ENCODE data around the gene FCGBP.
"Not testable (repeated sequence)": the region's sequence is repeated elsewhere in the genome, so short reads cannot be mapped to it uniquely, and the experiment has no call there.

The FCGBP gene

DNA sequence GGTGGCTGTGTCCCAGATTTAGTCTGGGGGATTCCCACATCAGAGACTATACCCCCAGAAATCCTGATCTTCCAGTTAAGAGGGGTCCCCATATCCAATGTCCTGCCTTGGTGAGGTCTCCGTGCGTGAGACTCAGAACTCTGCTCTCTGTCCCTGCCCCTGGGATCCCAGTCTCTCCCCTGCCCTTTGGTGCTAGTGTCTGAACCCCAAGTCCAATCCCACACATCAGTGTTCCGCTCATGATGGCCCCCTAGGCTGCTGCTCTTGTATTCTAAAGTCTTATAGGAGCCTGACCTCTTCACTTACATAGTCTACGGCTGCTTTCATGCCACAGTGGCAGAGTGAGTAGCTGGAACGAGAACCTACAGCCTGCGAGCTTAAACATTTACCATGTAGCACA is 35.6 kb downstream of the FCGBP start:
- DNase-seq; H3K4me1 ChIP-seq (ENCODE audit: control extremely low read depth in 1 of 4, control insufficient read depth in 4 of 4, insufficient read depth in 4 of 4, low read length in 3 of 4); H3K4me3 ChIP-seq (ENCODE audit: control insufficient read depth in 1 of 7, extremely low read depth in 1 of 7, insufficient read depth in 4 of 7, low read depth in 2 of 7, low read length in 6 of 7); H3K27ac ChIP-seq (ENCODE audit: insufficient read depth in 1 of 2, low read depth in 1 of 2, low read length in 2 of 2, poor library complexity in 1 of 2, severe bottlenecking in 2 of 2); H3K36me3 ChIP-seq (ENCODE audit: control insufficient read depth in 4 of 4, insufficient read depth in 4 of 4, low read length in 3 of 4); POLR2A ChIA-PET; H3K9me3 ChIP-seq (ENCODE audit: control extremely low read depth in 1 of 5, control insufficient read depth in 4 of 5, insufficient read depth in 2 of 5, low read depth in 1 of 5, low read length in 4 of 5); CTCF ChIA-PET; H3K27me3 ChIP-seq (replicated peaks in 2 of 5; ENCODE audit: control insufficient read depth in 4 of 5, insufficient read depth in 5 of 5, low read length in 4 of 5): not testable (repeated sequence)
- 80% methylated on average over 1 of the region's 6 CpGs for WGBS (ENCODE audit: insufficient coverage)

DNA sequence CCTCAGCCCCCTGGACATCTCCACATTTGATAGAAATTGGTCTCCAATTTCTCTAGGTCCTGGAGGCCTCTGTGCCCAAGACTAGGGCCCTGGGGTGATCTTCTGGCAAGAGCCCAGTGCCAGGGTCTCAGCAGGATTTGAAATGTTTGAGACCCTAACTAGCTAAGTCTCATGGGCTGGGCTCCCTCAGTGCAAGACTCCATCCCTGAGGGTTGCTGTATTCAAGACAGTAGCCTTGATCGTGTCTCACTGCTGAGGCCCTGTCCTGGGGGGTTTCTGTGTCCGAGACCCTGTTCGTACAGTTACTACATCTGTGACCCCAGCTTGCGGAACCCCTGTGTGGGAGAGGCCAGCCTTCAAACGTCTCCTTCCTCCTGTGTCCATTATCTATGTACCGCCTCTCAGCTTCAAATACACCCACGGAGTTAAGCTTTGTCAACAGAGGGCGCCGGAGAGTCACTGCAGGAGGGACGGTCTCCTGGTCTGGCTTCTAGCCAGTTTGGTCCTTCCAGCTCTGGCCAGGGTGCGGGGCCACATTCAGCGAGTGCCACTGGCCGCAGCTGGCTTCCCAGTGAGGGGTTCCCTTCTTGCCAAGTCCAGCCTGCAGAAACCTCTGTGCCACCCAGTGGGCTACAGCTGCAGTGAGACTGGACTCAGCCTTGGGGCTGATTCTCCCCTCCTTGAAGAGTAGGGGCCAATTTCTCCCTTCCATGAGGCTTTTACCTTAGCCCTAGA is 36.8 kb downstream of the FCGBP start:
- CTCF ChIA-PET; H3K27ac ChIP-seq (ENCODE audit: insufficient read depth in 1 of 2, low read depth in 1 of 2, low read length in 2 of 2, poor library complexity in 1 of 2, severe bottlenecking in 2 of 2); H3K4me1 ChIP-seq (ENCODE audit: control extremely low read depth in 1 of 4, control insufficient read depth in 4 of 4, insufficient read depth in 4 of 4, low read length in 3 of 4); H3K9me3 ChIP-seq (ENCODE audit: control extremely low read depth in 1 of 5, control insufficient read depth in 4 of 5, insufficient read depth in 2 of 5, low read depth in 1 of 5, low read length in 4 of 5); H3K36me3 ChIP-seq (ENCODE audit: control insufficient read depth in 4 of 4, insufficient read depth in 4 of 4, low read length in 3 of 4); H3K4me3 ChIP-seq (ENCODE audit: control insufficient read depth in 1 of 7, extremely low read depth in 1 of 7, insufficient read depth in 4 of 7, low read depth in 2 of 7, low read length in 6 of 7); POLR2A ChIA-PET: not testable (repeated sequence)
- 0% methylated on average over 4 of the region's 13 CpGs for WGBS (ENCODE audit: insufficient coverage)
- peak in 2 of 3 donors; percentile 33 to 37 for DNase-seq
- H3K27me3 ChIP-seq (replicated peaks in 2 of 5; ENCODE audit: control insufficient read depth in 4 of 5, insufficient read depth in 5 of 5, low read length in 4 of 5), result peaks cover 0 to 11% (median 0%) of the 10 kb centered on the region in 5 experiments

DNA sequence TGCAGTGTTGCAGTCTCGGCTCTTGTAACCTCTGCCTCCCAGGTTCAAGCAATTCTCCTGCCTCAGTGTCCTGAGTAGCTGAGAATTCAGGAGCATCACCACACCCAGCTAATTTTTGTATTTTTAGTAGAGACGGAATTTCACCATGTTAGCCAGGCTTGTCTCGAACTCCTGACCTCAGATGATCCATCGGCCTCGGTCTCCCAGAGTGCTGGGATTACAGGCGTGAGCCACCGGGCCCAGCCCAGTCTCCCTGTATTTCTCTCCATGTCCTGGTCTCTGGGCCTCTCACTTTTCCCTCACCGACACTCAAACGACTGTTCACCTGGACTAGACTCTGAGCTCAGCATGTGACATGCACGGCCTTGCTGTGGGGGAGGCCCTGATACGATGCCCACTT is 39.3 kb downstream of the FCGBP start:
- H3K4me3 ChIP-seq (ENCODE audit: control insufficient read depth in 1 of 7, extremely low read depth in 1 of 7, insufficient read depth in 4 of 7, low read depth in 2 of 7, low read length in 6 of 7); DNase-seq; H3K9me3 ChIP-seq (ENCODE audit: control extremely low read depth in 1 of 5, control insufficient read depth in 4 of 5, insufficient read depth in 2 of 5, low read depth in 1 of 5, low read length in 4 of 5); POLR2A ChIA-PET; H3K27ac ChIP-seq (ENCODE audit: insufficient read depth in 1 of 2, low read depth in 1 of 2, low read length in 2 of 2, poor library complexity in 1 of 2, severe bottlenecking in 2 of 2); H3K36me3 ChIP-seq (ENCODE audit: control insufficient read depth in 4 of 4, insufficient read depth in 4 of 4, low read length in 3 of 4); H3K4me1 ChIP-seq (ENCODE audit: control extremely low read depth in 1 of 4, control insufficient read depth in 4 of 4, insufficient read depth in 4 of 4, low read length in 3 of 4): not testable (repeated sequence)
- H3K27me3 ChIP-seq (replicated peaks in 2 of 5; ENCODE audit: control insufficient read depth in 4 of 5, insufficient read depth in 5 of 5, low read length in 4 of 5), result peaks cover 0 to 36% (median 2%) of the 10 kb centered on the region in 5 experiments
- WGBS (ENCODE audit: insufficient coverage), result 92% methylated on average over 7 of the region's 11 CpGs
- CTCF ChIA-PET, result interaction anchor here (0.7 kb wide), 1 partner anchor 75 kb away, joined by 3 read pairs; no protein-coding TSS in a partner anchor

DNA sequence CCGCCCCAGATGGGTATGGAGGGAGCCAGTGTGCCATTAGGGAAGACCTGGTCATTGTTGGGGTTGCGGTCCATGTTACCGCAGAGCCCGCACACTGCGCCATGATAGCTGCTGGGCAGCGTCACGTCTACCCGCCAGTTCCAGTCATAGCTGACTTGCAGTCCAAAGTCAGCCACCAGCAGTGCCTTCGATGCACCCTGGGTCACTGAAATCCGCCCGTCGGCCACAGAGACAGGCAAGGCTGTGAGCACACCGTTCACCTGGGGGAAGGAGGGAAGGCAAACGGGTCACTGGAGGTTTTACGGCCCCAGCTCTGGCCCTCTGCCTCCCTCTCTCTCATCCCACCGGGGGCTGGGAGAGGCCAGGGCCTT is 40.2 kb downstream of the FCGBP start:
- POLR2A ChIA-PET; CTCF ChIA-PET; H3K9me3 ChIP-seq (ENCODE audit: control extremely low read depth in 1 of 5, control insufficient read depth in 4 of 5, insufficient read depth in 2 of 5, low read depth in 1 of 5, low read length in 4 of 5); DNase-seq; H3K4me3 ChIP-seq (ENCODE audit: control insufficient read depth in 1 of 7, extremely low read depth in 1 of 7, insufficient read depth in 4 of 7, low read depth in 2 of 7, low read length in 6 of 7); H3K27ac ChIP-seq (ENCODE audit: insufficient read depth in 1 of 2, low read depth in 1 of 2, low read length in 2 of 2, poor library complexity in 1 of 2, severe bottlenecking in 2 of 2); H3K4me1 ChIP-seq (ENCODE audit: control extremely low read depth in 1 of 4, control insufficient read depth in 4 of 4, insufficient read depth in 4 of 4, low read length in 3 of 4); H3K36me3 ChIP-seq (ENCODE audit: control insufficient read depth in 4 of 4, insufficient read depth in 4 of 4, low read length in 3 of 4): not testable (repeated sequence)
- peaks cover 0 to 40% (median 2%) of the 10 kb centered on the region in 5 experiments for H3K27me3 ChIP-seq (replicated peaks in 2 of 5; ENCODE audit: control insufficient read depth in 4 of 5, insufficient read depth in 5 of 5, low read length in 4 of 5)
- WGBS (ENCODE audit: insufficient coverage), result 91% methylated on average over 6 of the region's 16 CpGs

GRCh38 chr19:39893366-39894235 is 40.8 kb downstream of the FCGBP start:
- peak; percentile 40 to 67 (median 61) for DNase-seq
- H3K36me3 ChIP-seq (ENCODE audit: control insufficient read depth in 4 of 4, insufficient read depth in 4 of 4, low read length in 3 of 4); H3K27ac ChIP-seq (ENCODE audit: insufficient read depth in 1 of 2, low read depth in 1 of 2, low read length in 2 of 2, poor library complexity in 1 of 2, severe bottlenecking in 2 of 2); CTCF ChIA-PET; H3K9me3 ChIP-seq (ENCODE audit: control extremely low read depth in 1 of 5, control insufficient read depth in 4 of 5, insufficient read depth in 2 of 5, low read depth in 1 of 5, low read length in 4 of 5); POLR2A ChIA-PET; H3K4me1 ChIP-seq (ENCODE audit: control extremely low read depth in 1 of 4, control insufficient read depth in 4 of 4, insufficient read depth in 4 of 4, low read length in 3 of 4); H3K4me3 ChIP-seq (ENCODE audit: control insufficient read depth in 1 of 7, extremely low read depth in 1 of 7, insufficient read depth in 4 of 7, low read depth in 2 of 7, low read length in 6 of 7): not testable (repeated sequence)
- peaks cover 0 to 40% (median 2%) of the 10 kb centered on the region in 5 experiments for H3K27me3 ChIP-seq (replicated peaks in 2 of 5; ENCODE audit: control insufficient read depth in 4 of 5, insufficient read depth in 5 of 5, low read length in 4 of 5)
- WGBS (ENCODE audit: insufficient coverage), result 73% methylated on average over 8 of the region's 29 CpGs

- WGBS (ENCODE audit: insufficient coverage), result 78% methylated on average over 4 of the region's 5 CpGs
- H3K27me3 ChIP-seq (replicated peaks in 2 of 5; ENCODE audit: control insufficient read depth in 4 of 5, insufficient read depth in 5 of 5, low read length in 4 of 5), result peaks cover 0 to 40% (median 2%) of the 10 kb centered on the region in 5 experiments
- CTCF ChIA-PET; H3K9me3 ChIP-seq (ENCODE audit: control extremely low read depth in 1 of 5, control insufficient read depth in 4 of 5, insufficient read depth in 2 of 5, low read depth in 1 of 5, low read length in 4 of 5); H3K4me1 ChIP-seq (ENCODE audit: control extremely low read depth in 1 of 4, control insufficient read depth in 4 of 4, insufficient read depth in 4 of 4, low read length in 3 of 4); H3K4me3 ChIP-seq (ENCODE audit: control insufficient read depth in 1 of 7, extremely low read depth in 1 of 7, insufficient read depth in 4 of 7, low read depth in 2 of 7, low read length in 6 of 7); H3K27ac ChIP-seq (ENCODE audit: insufficient read depth in 1 of 2, low read depth in 1 of 2, low read length in 2 of 2, poor library complexity in 1 of 2, severe bottlenecking in 2 of 2); POLR2A ChIA-PET; H3K36me3 ChIP-seq (ENCODE audit: control insufficient read depth in 4 of 4, insufficient read depth in 4 of 4, low read length in 3 of 4); DNase-seq: not testable (repeated sequence)
Observed at GRCh38 chr19:39892506-39892902, 41.9 kb downstream of the FCGBP start.
